Progenitor cell of endocrine pancreas (in vitro differentiated cells): ENCODE measurements around the gene PLA2R1. TPM values are rescaled to one million over a fixed set of nuclear protein-coding genes. Genes with fewer than 3 reads are reported as not detected.

Experiments used
- DNase-seq: peaks from one replicate; pipeline ENCODE4 v3.0.0; 2021; ENCODE audit warnings: low spot score; ENCODE audit not compliant: unreplicated experiment
- H3K27ac Mint-ChIP-seq: 2 replicates; pipeline ENCODE4 v1.8.0; 2021; ENCODE audit warnings: mild to moderate bottlenecking, moderate library complexity, mixed read lengths
- H3K27me3 Mint-ChIP-seq: 2 replicates; pipeline ENCODE4 v1.8.0; 2021; ENCODE audit warnings: mixed read lengths
- H3K36me3 Mint-ChIP-seq: 2 replicates; pipeline ENCODE4 v1.8.0; 2022; ENCODE audit warnings: mixed read lengths; ENCODE audit not compliant: insufficient read depth
- H3K4me1 Mint-ChIP-seq: 2 replicates; pipeline ENCODE4 v1.8.0; 2021; ENCODE audit warnings: low read depth, mixed read lengths
- H3K4me3 Mint-ChIP-seq: 2 replicates; pipeline ENCODE4 v1.8.0; 2021; ENCODE audit warnings: low read depth, mild to moderate bottlenecking, moderate library complexity, mixed read lengths
- H3K9me3 Mint-ChIP-seq: 2 replicates; pipeline ENCODE4 v1.8.0; 2021; ENCODE audit warnings: low read depth, mixed read lengths
- CTCF ChIP-seq: fragments of 200-600 bp; sonication (generic); IDR thresholded peaks from one replicate; pipeline ENCODE4 v1.5.0; 2021; ENCODE audit warnings: antibody characterized with exemption, mild to moderate bottlenecking; ENCODE audit not compliant: unreplicated experiment
- total RNA-seq: library from RNA; stranded (reverse); gene quantifications from 2 replicates; pipeline ENCODE4 v1.2.1, GENCODE V29; 2021

PLA2R1 gene
- total RNA-seq, 1 donor from 2014 or later, result 1.3 TPM

- no peak for TF ChIP-seq CTCF
- Mint-ChIP-seq H3K27ac (no peak overlapping the region), H3K4me1 (peaks cover 30% of the 10 kb centered on the region), H3K4me3 (no peak overlapping the region), H3K27me3 (no peaks in the 10 kb centered on the region), H3K9me3 (no peaks in the 10 kb centered on the region), H3K36me3 (no peaks in the 10 kb centered on the region)
- DNase-seq, result no peak
These were observed 171.7 kb downstream of the PLA2R1 start for GRCh38 chr2:159890551-159891266.

GRCh38 chr2:159882130-159882745 lies 180.2 kb downstream of the PLA2R1 start:
- Mint-ChIP-seq H3K36me3 (no peaks in the 10 kb centered on the region), H3K27ac (no peak overlapping the region), H3K4me3 (no peak overlapping the region), H3K27me3 (peaks cover 6% of the 10 kb centered on the region), H3K4me1 (no peaks in the 10 kb centered on the region), H3K9me3 (no peaks in the 10 kb centered on the region)
- no peak for TF ChIP-seq CTCF
- DNase-seq, result no peak

Other genes with a start within 250 kb of the PLA2R1 start
- gene LY75, start 157.9 kb downstream of the PLA2R1 start, total RNA-seq, result 1.2 and 1.6 TPM in 2 replicates
- gene ITGB6, start 137.7 kb upstream of the PLA2R1 start, total RNA-seq, result 6.7 and 7.0 TPM in 2 replicates